Activated T-helper 17 cell treated with anti-CD3 and anti-CD28 coated beads, Interleukin-2, amount 50 U/mL, for 72 hours (primary cell): ENCODE results near the gene INTS6. TPM values are rescaled to one million over a fixed set of nuclear protein-coding genes. Genes with fewer than 3 reads are reported as not detected.

ENCODE experiments used
- ATAC-seq: fragments of 150-1000 bp; cut with Tn5 transposase; replicated peaks from 2 replicates; pipeline ENCODE4 v1.10.0; 2021; ENCODE audit warnings: mild to moderate bottlenecking, moderate library complexity
- H3K27ac Mint-ChIP-seq: one replicate; pipeline ENCODE4 v1.8.0; 2022; ENCODE audit warnings: mixed read lengths
- H3K27me3 Mint-ChIP-seq: one replicate; pipeline ENCODE4 v1.8.0; 2022; ENCODE audit warnings: mixed read lengths
- H3K36me3 Mint-ChIP-seq: one replicate; pipeline ENCODE4 v1.8.0; 2022; ENCODE audit warnings: low read depth, mild to moderate bottlenecking, mixed read lengths
- H3K4me1 Mint-ChIP-seq: one replicate; pipeline ENCODE4 v1.8.0; 2022; ENCODE audit warnings: mixed read lengths
- H3K4me3 Mint-ChIP-seq: one replicate; pipeline ENCODE4 v1.8.0; 2022; ENCODE audit warnings: mild to moderate bottlenecking, mixed read lengths
- H3K9me3 Mint-ChIP-seq: one replicate; pipeline ENCODE4 v1.8.0; 2022; ENCODE audit warnings: mixed read lengths
- total RNA-seq, 2 donors: library from RNA; stranded (reverse); gene quantifications; one replicate each; pipeline ENCODE4 v1.2.3, GENCODE V29; 2022

Gene INTS6
- total RNA-seq, 2 donors from 2014 or later, result 54.2 to 69.4 TPM

DNA sequence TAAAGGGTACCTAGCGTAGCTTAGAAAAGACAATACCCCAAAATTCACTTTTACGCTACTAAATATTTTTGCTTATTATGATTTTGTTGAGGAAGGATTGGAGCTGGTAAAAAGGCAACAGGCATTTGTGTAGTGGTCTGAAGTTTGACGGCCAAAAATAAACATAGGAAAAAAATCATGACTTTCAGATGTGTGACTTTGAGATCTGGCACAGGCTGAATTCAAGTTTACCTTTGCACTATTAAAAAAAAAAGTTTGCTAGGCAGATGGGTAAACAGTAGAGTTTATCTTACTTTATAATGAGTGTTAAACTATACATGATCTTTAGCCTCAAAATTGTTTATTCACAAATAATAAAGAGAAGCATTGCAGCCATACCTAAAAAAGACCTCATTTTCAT lies 24.3 kb upstream of the INTS6 start:
- Mint-ChIP-seq H3K4me1 (no peaks in the 10 kb centered on the region), H3K27me3 (no peaks in the 10 kb centered on the region), H3K9me3 (no peaks in the 10 kb centered on the region), H3K27ac (no peak overlapping the region), H3K36me3 (no peaks in the 10 kb centered on the region), H3K4me3 (no peak overlapping the region)
- no peak for ATAC-seq

DNA sequence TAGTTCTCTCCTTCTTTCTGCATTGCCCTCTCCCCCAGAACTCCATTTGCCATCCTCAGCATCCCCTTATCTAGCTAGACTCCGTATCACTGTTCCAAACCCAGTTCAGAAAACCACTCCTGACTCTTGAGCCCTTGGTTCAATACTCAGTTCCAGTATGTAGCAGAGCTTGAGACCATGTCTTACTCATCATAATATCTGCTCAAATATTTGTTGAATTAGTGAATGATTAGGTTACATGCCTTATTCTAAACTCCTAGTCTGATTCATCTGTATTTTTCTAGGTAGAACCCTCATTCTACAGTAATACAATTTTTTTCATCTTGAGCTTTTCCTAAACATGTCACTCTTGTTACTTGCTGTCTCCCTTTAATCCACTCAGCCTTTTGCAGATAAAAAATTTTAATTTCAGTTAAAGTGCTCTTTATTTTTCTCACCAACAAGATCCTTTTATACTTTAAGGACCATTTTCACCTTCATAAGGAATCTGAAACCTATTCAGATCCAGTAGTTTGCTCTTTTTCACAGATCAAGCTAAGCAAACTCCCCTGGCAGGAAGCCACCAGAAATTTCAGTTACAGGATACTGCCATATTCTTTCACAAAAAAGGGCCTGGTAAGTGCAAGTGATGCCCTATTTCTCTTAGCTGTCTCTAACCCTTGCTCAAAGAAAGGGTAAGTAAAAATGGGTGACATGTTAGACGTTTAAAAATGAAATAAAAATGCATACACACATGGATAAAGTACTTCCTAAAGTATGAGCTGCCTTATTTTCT lies 23.1 kb upstream of the INTS6 start:
- Mint-ChIP-seq H3K36me3 (no peaks in the 10 kb centered on the region), H3K4me1 (no peaks in the 10 kb centered on the region), H3K27me3 (no peaks in the 10 kb centered on the region), H3K27ac (no peak overlapping the region), H3K4me3 (no peak overlapping the region), H3K9me3 (no peaks in the 10 kb centered on the region)
- ATAC-seq, result no peak

DNA sequence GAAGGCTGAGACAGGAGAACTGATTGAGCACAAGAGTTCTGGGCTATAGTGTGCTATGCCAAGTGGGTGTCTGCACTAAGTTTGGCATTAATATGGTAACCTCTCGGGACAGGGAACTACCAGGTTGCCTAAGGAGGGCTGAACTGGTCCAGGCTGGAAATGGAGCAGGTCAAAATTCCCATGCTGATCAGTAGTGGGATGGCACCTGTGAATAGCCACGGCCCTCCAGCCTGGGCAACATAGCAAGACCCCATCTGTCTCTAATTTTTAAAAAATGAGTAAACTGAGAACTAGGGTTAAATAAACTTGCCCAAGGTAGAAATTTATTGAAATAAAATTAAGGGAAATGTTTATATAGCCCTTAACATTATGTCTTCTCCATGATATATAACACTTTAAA lies 17.0 kb upstream of the INTS6 start:
- no peak overlapping the region for H3K27ac Mint-ChIP-seq
- no peaks in the 10 kb centered on the region for H3K36me3 Mint-ChIP-seq
- no peaks in the 10 kb centered on the region for H3K27me3 Mint-ChIP-seq
- no peaks in the 10 kb centered on the region for H3K4me1 Mint-ChIP-seq
- no peak for ATAC-seq
- no peaks in the 10 kb centered on the region for H3K9me3 Mint-ChIP-seq
- no peak overlapping the region for H3K4me3 Mint-ChIP-seq

DNA sequence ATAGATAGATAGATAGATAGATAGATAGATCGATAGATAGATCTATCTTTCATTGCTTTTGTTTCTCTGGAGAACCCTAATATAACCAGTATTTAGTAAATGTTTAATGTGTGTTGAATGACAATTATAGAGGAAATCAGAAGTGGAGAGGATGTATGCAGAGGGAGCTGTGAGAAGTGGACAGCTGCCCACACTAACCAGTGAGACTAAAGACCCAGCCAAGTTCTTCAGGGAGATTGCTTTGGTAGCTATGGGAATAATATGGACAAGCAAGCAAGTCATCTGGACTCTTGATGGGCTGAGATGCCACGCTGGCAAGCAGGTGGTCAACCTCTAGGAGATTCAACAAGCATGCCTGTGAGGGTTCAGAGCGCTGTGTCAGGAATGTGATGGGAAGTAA lies 14.9 kb upstream of the INTS6 start:
- ATAC-seq, result no peak
- H3K4me3 Mint-ChIP-seq, result no peak overlapping the region
- no peak overlapping the region for H3K27ac Mint-ChIP-seq
- no peaks in the 10 kb centered on the region for H3K4me1 Mint-ChIP-seq
- no peaks in the 10 kb centered on the region for H3K9me3 Mint-ChIP-seq
- no peaks in the 10 kb centered on the region for H3K27me3 Mint-ChIP-seq
- no peaks in the 10 kb centered on the region for H3K36me3 Mint-ChIP-seq

DNA sequence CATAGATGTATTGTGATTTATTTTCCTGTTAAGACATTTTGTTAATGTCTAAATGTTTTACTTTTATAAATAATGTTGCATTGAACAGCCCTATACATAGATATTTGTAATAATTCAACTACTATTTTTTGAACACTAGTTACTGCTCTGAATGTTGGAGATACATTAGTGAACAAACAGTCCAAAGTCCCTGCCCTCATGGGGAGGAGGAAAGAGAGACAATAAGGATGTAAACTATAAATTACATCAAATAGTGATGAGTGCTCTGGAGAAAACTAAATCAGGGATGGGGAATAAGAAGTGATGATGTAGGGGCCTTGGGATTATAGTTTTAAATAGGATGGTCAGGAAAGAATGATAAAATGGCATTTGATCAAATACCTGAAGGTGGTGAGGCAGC lies 12.3 kb upstream of the INTS6 start:
- Mint-ChIP-seq H3K4me3 (no peak overlapping the region), H3K27ac (no peak overlapping the region), H3K4me1 (no peaks in the 10 kb centered on the region), H3K9me3 (no peaks in the 10 kb centered on the region), H3K27me3 (no peaks in the 10 kb centered on the region), H3K36me3 (no peaks in the 10 kb centered on the region)
- ATAC-seq, result no peak

DNA sequence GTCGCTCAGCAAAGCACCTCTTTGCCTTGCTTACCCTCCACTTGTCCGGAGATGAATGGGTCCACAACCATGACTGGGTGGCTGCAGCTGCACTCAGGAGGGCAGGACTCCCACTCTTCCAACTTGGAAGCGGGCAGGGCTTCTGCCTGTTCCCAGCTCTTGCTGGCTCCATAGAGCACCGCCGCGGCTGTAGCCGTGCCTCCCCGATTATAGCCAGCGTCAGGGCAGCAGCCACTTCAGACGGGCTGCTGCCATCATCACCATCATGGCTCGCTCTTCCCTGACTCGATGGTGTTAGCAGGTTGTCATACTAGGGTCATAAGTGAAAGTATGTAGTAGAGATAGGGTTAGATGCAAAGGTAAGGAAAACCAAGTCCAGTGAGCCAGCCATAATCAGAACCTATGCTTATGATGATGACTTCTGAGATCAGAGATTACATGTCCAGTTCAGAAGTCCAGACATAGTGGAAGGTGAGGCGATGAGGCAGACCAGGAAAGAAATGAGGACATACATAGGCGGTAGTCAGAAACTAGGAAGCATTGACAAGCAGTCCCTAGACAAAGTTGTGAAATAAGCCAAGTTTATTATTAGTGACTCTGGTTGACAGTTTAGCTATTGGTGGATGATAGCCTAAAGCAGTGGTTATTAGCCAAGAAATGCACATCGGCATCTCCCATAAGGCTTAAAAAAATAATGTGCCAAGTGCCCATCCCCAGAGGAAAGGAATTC lies 4.4 kb upstream of the INTS6 start:
- no peak overlapping the region for H3K4me3 Mint-ChIP-seq
- H3K36me3 Mint-ChIP-seq, result peaks cover 46% of the 10 kb centered on the region
- H3K9me3 Mint-ChIP-seq, result peaks cover 4% of the 10 kb centered on the region
- peaks cover 12% of the 10 kb centered on the region for H3K4me1 Mint-ChIP-seq
- H3K27me3 Mint-ChIP-seq, result no peaks in the 10 kb centered on the region
- no peak overlapping the region for H3K27ac Mint-ChIP-seq
- ATAC-seq, result no peak

DNA sequence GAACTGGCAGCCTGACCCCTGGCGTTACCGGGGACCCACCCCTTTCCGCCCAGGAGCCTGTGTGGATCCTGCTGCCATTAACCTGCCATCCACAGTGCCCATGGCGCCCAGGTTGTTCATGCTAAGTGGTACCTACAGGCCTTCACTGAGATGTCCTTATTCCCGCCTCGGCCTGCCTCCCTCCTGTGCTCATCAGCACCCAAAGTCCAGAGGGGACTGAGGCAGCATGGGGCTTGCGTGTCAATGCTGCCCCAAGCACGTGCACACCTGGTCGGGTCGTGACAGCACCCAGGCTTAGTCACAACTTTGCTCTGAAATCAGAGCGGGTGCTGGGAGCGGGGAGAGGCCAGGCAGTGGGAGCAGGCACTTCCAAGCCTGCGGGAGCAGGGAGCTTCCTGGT lies 3.7 kb upstream of the INTS6 start:
- ATAC-seq, result no peak
- no peak overlapping the region for H3K4me3 Mint-ChIP-seq
- no peaks in the 10 kb centered on the region for H3K27me3 Mint-ChIP-seq
- H3K4me1 Mint-ChIP-seq, result peaks cover 12% of the 10 kb centered on the region
- no peak overlapping the region for H3K27ac Mint-ChIP-seq
- peaks cover 4% of the 10 kb centered on the region for H3K9me3 Mint-ChIP-seq
- peaks cover 53% of the 10 kb centered on the region for H3K36me3 Mint-ChIP-seq

DNA sequence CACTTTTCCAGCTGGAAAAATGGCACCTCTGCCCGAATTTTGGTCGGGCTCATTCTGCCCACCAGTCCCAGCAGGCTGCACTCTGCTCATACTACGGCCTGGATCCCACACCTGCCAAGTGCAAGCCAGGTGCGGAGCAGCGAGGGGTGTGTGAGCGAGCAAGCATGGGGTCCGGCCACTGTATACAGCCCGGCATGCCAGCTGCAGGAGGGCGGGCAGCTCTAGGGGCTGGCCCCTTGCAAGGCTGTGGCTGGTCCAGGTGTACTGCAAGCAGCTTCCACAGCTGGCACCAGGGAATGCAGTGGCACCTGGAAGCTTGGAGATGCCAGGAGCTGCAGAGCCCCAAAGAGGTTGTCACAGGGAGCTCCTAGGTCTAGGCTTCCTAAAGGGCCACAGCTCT lies 2.7 kb upstream of the INTS6 start:
- no peaks in the 10 kb centered on the region for H3K27me3 Mint-ChIP-seq
- ATAC-seq, result no peak
- peak overlapping the region; percentile 87 for H3K4me3 Mint-ChIP-seq
- H3K4me1 Mint-ChIP-seq, result peaks cover 14% of the 10 kb centered on the region
- peaks cover 62% of the 10 kb centered on the region for H3K36me3 Mint-ChIP-seq
- H3K27ac Mint-ChIP-seq, result peak overlapping the region; percentile 14
- H3K9me3 Mint-ChIP-seq, result peaks cover 4% of the 10 kb centered on the region

DNA sequence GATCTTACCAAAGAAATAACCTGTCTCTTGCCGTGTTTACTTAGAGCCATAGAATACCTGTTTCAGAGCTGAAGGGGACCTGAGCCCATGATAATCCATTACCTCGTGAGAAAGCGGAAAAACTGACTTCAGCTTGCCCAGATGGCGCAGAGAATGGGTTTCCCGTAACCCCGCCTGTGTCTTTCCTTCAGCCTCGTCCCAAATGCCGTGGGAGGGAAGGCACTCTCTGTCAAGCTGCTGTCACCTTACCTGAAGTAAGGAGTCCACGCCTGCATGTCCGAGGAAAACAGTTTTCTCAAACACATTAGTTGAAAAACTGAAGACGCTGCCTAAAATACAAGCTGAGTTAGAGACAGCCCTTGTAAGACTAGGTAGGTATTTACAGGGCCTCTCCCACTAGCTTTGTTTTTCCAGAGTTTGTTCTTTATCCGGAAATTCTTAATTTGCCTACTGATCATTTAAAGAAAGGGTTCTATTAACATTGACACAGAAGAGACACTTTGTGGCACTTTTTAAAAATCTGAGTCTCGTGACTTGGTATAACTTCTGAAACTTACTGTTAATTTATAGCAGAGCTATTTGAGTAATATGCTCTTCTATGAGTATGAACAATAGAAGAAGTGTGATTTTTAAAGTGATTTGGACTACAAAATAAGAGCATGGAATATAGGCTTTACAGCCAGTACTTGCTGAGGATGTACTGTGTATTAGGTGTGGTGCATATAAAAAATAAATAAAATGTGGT lies 1.3 kb upstream of the INTS6 start:
- Mint-ChIP-seq H3K4me1 (peaks cover 22% of the 10 kb centered on the region), H3K9me3 (no peaks in the 10 kb centered on the region), H3K27me3 (no peaks in the 10 kb centered on the region), H3K4me3 (peak overlapping the region; percentile 87), H3K27ac (peak overlapping the region; percentile 96), H3K36me3 (peaks cover 76% of the 10 kb centered on the region)
- peak; percentile 4 for ATAC-seq

DNA sequence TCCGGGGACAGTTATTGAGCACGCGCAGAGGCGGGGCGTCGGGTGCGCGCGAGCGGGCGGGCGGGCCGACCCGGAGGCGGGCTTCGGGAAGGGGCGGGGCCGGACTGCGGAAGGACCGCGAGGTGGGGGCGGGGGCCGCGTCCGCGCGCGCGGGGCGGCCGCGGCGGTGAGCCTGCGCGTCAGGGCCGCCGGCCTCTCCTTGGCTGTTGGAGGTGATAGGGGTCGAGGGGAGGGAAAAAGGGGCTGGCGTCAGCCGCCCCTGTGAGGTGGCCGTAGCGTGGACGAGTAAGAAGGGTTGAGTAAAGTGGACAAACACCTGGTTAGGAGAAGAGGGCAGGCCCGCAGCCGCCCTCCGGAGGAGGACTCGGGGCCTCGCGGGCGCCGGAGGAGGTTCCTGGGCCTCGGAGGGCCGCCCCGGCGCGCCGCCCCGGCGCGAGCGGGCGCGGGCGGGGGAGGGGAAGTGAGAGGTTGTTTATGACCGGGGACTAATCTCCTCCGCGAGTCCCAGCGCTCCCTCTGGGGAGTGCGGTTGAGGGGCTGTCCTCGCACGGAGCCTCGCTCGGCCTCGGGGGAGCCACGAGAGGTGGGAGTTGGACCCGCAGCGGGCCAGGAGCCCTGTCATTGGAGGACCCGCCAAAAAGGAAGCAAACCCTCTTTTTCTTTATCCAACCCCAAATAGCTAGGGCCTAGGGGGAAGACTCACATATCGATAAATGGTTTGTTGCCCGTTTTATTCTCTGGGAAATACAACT lies 547 bp upstream of the INTS6 start:
- H3K27ac Mint-ChIP-seq, result peak overlapping the region; percentile 96
- H3K27me3 Mint-ChIP-seq, result no peaks in the 10 kb centered on the region
- H3K4me1 Mint-ChIP-seq, result peaks cover 22% of the 10 kb centered on the region
- peaks cover 84% of the 10 kb centered on the region for H3K36me3 Mint-ChIP-seq
- ATAC-seq, result peak; percentile 62
- no peaks in the 10 kb centered on the region for H3K9me3 Mint-ChIP-seq
- H3K4me3 Mint-ChIP-seq, result peak overlapping the region; percentile 87

DNA sequence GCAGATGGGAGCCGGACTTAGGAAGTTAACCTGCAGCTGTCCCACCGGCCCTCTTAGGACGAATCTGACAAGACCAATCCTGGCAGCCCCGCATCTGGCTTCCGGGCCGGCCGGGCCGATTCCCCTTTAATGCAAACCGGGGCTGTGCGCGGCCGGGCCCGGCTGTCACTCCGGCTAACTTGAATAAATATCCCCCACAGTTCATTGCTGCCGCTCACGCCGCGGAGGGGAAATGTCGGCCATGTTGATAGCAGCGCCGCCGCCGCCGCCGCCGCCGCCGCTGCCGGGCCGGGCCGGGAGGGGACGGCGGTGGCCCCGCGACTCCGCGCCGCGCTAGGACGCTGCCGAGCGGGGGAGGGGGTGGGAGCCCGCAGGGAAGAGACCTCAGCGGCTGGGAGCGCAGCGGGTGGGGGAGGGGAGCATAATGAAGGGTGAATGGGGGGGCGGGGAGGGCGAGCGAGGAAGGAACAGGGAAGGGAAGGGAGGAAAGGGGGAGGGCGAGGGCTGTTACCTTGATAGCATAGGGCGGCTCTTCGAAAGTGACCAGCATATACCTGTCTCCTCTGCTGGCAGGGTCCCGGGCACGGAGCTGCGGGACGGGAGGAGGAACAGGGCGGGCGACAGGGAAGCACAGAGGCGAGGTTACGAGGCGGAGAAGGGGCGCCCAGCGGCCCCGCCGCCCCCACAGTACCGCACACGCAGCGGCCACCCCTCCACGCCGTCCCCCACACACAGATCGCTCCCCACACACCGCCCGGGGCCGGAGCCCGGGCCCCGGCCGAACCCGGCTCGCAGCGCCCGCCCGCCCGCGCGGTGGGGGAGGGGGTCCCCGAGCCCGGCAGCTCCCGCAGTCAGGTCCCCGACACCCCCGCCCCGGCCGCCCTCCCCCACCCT lies 1.1 kb downstream of the INTS6 start:
- peaks cover 89% of the 10 kb centered on the region for H3K36me3 Mint-ChIP-seq

DNA sequence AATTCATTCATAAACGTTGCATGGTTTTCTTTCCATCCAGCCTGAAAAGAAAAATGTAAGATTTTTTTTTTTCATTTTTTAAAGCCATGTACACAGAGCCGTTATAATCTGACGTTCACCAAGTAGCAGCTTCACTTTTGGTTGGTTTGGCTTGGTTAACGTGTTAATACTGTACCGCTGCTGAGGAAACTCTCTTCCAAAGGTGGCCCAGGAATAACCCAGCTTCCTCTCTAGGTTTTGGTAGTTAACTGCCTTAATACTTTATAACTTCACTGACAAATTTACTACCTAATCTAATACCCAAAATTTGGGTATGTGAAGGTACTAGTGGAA lies 1.7 kb downstream of the INTS6 start:
- peak overlapping the region; percentile 87 for H3K4me3 Mint-ChIP-seq
- no peak for ATAC-seq
- peaks cover 94% of the 10 kb centered on the region for H3K36me3 Mint-ChIP-seq
- H3K27ac Mint-ChIP-seq, result peak overlapping the region; percentile 70
- H3K4me1 Mint-ChIP-seq, result peaks cover 26% of the 10 kb centered on the region
- H3K27me3 Mint-ChIP-seq, result no peaks in the 10 kb centered on the region
- no peaks in the 10 kb centered on the region for H3K9me3 Mint-ChIP-seq

More for the DNA sequence above, 1.1 kb downstream of the INTS6 start:
- peak; percentile 5 for ATAC-seq
- H3K4me1 Mint-ChIP-seq, result peaks cover 23% of the 10 kb centered on the region
- no peaks in the 10 kb centered on the region for H3K9me3 Mint-ChIP-seq
- H3K27ac Mint-ChIP-seq, result peak overlapping the region; percentile 96
- H3K27me3 Mint-ChIP-seq, result no peaks in the 10 kb centered on the region
- H3K4me3 Mint-ChIP-seq, result peak overlapping the region; percentile 87

DNA sequence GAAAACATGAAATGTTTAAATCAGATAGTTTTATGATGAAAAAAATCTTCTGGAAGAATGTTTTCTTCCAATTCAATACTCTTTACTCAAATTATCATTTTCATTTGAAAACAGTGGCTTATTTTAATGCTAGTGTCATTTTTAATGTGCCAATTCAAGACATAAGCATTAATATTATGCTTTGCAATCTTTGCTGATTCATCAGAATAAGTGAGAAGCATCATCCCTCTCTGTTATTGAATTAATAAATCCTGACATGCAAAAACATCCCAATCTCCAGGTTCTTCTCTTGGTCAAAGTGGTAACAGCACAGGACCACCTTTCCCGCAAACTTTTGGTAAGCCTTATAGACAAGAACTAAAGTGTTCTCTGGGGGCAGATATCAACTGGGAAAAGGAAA lies 3.8 kb downstream of the INTS6 start:
- H3K4me1 Mint-ChIP-seq, result peaks cover 14% of the 10 kb centered on the region
- no peak overlapping the region for H3K27ac Mint-ChIP-seq
- peak overlapping the region; percentile 87 for H3K4me3 Mint-ChIP-seq
- no peak for ATAC-seq
- no peaks in the 10 kb centered on the region for H3K27me3 Mint-ChIP-seq
- H3K36me3 Mint-ChIP-seq, result peaks cover 80% of the 10 kb centered on the region
- H3K9me3 Mint-ChIP-seq, result no peaks in the 10 kb centered on the region
